Hair follicle dermal papilla cell (primary cell): ENCODE data around the gene TOMM40. TPM values are rescaled to one million over a fixed set of nuclear protein-coding genes. Genes with fewer than 3 reads are reported as not detected.

Experiments
- total RNA-seq: library from RNA; depleted of rRNA; stranded (reverse); fragments of >200 nt; gene quantifications from 2 replicates; pipeline ENCODE4 v1.2.3, GENCODE V29; 2012

Gene TOMM40
- total RNA-seq: 34.2 and 41.9 TPM in 2 replicates

DNA sequence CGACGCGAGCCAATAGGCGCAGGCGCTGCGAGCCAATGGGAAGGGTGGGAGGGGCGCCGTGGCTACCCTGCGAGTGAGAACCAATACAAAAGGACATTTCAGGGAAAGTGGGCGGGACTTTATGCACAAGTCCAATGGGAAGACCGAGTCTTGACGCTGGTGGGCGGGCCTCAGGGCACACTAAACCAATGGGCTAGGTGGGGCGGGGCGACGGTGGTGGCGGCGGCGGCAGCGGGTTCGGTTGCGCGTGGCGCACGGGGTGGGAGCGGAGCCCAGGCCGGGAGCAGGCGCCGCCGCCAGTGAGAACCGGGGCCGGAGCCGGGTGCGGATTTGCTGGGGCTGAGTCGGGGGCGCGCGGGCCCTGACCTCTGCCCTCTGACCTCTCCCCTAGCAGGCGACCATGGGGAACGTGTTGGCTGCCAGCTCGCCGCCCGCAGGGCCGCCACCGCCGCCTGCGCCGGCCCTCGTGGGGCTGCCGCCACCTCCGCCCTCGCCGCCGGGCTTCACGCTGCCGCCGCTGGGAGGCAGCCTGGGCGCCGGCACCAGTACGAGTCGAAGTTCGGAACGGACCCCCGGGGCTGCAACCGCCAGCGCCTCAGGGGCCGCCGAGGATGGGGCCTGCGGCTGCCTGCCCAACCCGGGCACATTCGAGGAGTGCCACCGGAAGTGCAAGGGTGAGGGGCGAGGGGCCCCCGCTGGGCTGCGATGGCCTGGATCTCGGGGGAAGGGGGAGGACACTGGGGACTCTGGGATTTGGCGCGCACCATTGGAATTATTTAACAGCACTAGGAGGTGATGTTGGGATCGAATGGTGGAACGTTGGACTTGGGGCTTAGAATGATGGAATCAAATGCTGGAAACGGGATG lies at the start of gene TOMM40:
TSS of gene TOMM40 (plus strand) at position 239 of the 867 bp plus-strand sequence. CDS start at position 401, 162 bp downstream.

DNA sequence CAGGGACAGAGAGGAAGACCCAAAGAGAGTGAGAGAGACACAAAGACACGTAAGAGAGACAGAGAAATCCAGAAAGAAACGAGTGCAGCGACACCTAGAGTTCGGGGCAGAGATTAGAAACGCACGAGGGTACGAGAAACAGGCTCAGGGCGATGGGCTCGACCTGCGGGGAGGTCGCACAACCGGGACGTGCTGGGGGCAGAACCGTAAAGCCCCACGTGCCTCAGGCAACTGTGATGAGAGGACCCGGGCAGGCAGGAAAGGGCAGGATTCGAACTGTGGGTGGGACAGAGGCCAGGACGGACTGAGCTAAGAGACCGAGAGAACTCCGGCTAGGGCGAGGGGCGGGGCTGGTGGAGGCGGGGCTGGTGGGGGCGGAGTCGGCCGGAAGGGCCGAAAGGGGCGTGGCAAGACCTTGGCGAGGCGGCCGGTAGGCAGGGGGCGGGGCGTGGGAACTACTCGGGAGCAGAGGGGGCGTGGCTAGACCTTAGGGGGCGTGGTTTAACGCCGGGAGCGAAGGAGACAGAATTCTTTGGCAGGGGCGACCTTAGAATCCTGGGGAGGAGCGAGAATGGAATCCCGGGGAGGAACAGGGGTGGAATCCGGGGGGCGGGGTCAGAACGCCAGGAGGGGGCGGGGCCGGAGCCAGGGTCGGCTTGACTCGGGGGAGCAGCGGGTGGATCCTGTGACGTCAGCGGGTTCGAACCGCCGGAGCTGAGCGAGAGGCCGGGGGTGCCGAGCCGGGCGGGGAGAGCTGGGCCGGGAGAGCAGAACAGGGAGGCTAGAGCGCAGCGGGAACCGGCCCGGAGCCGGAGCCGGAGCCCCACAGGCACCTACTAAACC lies 45.2 kb upstream of the TOMM40 start, which contains the start of gene NECTIN2:
TSS of gene NECTIN2 (plus strand) at position 686 of the 843 bp plus-strand sequence. CDS start 229 bp downstream, outside the sequence.

DNA sequence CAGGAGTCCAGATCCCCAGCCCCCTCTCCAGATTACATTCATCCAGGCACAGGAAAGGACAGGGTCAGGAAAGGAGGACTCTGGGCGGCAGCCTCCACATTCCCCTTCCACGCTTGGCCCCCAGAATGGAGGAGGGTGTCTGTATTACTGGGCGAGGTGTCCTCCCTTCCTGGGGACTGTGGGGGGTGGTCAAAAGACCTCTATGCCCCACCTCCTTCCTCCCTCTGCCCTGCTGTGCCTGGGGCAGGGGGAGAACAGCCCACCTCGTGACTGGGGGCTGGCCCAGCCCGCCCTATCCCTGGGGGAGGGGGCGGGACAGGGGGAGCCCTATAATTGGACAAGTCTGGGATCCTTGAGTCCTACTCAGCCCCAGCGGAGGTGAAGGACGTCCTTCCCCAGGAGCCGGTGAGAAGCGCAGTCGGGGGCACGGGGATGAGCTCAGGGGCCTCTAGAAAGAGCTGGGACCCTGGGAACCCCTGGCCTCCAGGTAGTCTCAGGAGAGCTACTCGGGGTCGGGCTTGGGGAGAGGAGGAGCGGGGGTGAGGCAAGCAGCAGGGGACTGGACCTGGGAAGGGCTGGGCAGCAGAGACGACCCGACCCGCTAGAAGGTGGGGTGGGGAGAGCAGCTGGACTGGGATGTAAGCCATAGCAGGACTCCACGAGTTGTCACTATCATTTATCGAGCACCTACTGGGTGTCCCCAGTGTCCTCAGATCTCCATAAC lies 14.5 kb downstream of the TOMM40 start, which contains the start of gene APOE:
TSS of gene APOE (plus strand) at position 360 of the 724 bp plus-strand sequence. CDS start 829 bp downstream, outside the sequence.

DNA sequence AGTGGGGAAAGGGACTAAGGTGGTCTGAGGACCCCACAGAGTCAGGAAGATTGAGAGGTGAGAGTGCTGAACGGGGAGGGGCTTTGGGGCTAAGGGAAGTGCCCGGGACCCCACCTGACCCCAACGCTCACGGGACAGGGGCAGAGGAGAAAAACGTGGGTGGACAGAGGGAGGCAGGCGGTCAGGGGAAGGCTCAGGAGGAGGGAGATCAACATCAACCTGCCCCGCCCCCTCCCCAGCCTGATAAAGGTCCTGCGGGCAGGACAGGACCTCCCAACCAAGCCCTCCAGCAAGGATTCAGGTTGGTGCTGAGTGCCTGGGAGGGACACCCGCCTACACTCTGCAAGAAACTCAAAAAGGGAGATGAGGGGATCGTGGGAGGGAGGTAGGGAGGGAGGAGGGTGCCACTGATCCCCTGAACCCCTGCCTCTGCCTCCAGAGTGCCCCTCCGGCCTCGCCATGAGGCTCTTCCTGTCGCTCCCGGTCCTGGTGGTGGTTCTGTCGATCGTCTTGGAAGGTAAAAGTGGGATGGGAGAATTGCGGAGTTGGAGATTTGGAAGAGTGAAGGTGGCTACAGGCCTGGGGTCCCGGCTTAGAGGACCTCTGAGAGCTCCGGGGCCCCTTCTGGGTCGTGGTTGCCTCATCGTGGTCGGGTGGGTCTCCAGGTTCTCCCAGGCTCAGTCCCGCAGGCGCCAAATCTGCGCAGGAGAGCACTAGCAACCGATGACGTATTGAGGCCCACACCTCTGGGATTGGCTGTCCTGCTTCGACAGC lies 23.6 kb downstream of the TOMM40 start, which contains the start of gene APOC1:
TSS of gene APOC1 (plus strand) at position 176 of the 774 bp plus-strand sequence. CDS start at position 460, 284 bp downstream.

DNA sequence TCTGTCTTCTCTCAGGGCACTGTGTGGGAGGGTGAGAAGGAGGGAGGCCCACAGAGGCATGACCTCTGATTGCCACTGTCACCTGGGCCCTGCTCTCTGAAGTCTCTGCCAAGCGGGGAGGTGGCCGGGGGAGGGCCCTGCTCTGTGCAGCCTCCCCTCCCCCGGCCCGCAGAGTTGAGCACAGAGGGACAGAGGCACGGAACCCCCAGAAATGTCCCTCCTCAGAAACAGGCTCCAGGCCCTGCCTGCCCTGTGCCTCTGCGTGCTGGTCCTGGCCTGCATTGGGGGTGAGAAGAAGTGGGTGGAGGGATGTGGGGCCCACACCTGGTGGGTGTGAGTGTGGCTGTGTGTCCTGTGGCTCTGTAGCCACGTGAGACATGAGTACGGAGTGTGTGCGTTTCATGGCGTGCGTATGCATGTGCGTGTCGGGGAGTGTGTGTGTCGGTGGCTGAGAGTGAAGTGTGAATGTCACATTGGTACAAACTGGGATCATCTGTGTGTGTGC lies 51.1 kb downstream of the TOMM40 start, which contains the start of gene APOC4:
TSS of gene APOC4 (plus strand) at position 171 of the 505 bp plus-strand sequence. CDS start at position 212, 41 bp downstream.

Other genes starting within 250 kb of the TOMM40 start
- 39.3 and 41.9 TPM in 2 replicates for gene PVR, start 247.3 kb upstream of the TOMM40 start, total RNA-seq
- gene CEACAM19, start 219.8 kb upstream of the TOMM40 start, total RNA-seq: 0.49 and 1.3 TPM in 2 replicates
- not detected in 2 replicates for gene CEACAM16, start 192.1 kb upstream of the TOMM40 start, total RNA-seq
- 10.3 and 16.2 TPM in 2 replicates for gene BCL3, start 142.5 kb upstream of the TOMM40 start, total RNA-seq
- gene CBLC, start 113.4 kb upstream of the TOMM40 start, total RNA-seq: 0.36 TPM in 1 of 2 replicates, not detected in the other
- 1.6 and 3.6 TPM in 2 replicates for gene BCAM, start 82.2 kb upstream of the TOMM40 start, total RNA-seq
- gene NECTIN2, start 45.0 kb upstream of the TOMM40 start, total RNA-seq: 53.2 and 53.7 TPM in 2 replicates
- 2.3 TPM in 2 replicates for gene APOE, start 14.5 kb downstream of the TOMM40 start, total RNA-seq
- gene APOC1, start 23.4 kb downstream of the TOMM40 start, total RNA-seq: not detected in 2 replicates
- gene APOC4, start 51.0 kb downstream of the TOMM40 start, total RNA-seq: not detected in 2 replicates
- not detected in 2 replicates for gene APOC2, start 54.8 kb downstream of the TOMM40 start, total RNA-seq
- 39.6 and 40.7 TPM in 2 replicates for gene CLPTM1, start 64.1 kb downstream of the TOMM40 start, total RNA-seq
- gene RELB, start 110.2 kb downstream of the TOMM40 start, total RNA-seq: 12.1 and 13.5 TPM in 2 replicates
- 20.9 and 33.2 TPM in 2 replicates for gene CLASRP, start 147.8 kb downstream of the TOMM40 start, total RNA-seq
- 0.32 and 0.36 TPM in 2 replicates for gene ZNF296, start 185.2 kb downstream of the TOMM40 start, total RNA-seq
- 14.9 and 15.4 TPM in 2 replicates for gene GEMIN7, start 188.0 kb downstream of the TOMM40 start, total RNA-seq
- 42.5 and 51.3 TPM in 2 replicates for gene PPP1R37, start 201.9 kb downstream of the TOMM40 start, total RNA-seq